Measurements from ENCODE around the gene HERC4.
"Not testable (repeated sequence)": the region's sequence is repeated elsewhere in the genome, so short reads cannot be mapped to it uniquely, and the experiment has no call there.

The HERC4 gene

GRCh38 chr10:68043030-68043429 is 32.1 kb downstream of the HERC4 start:
- no peak for DNase-seq

GRCh38 chr10:68032113-68032512 is 43.0 kb downstream of the HERC4 start:
- DNase-seq: no peak

- no peak for DNase-seq
These were observed 47.7 kb downstream of the HERC4 start for GRCh38 chr10:68027429-68027828.

GRCh38 chr10:68023292-68023691 is 51.8 kb downstream of the HERC4 start:
- DNase-seq: no peak

- not testable (repeated sequence) for DNase-seq
These were observed 52.8 kb downstream of the HERC4 start for GRCh38 chr10:68022324-68022723.

- not testable (repeated sequence) for DNase-seq
These were observed 58.6 kb downstream of the HERC4 start for GRCh38 chr10:68016519-68016918.

- DNase-seq: no peak
These were observed 64.6 kb downstream of the HERC4 start for GRCh38 chr10:68010426-68010940.

GRCh38 chr10:68007356-68007755 is 67.7 kb downstream of the HERC4 start:
- DNase-seq: no peak

- no peak for DNase-seq
These were observed 73.5 kb downstream of the HERC4 start for GRCh38 chr10:68001539-68001938.

GRCh38 chr10:68001000-68001399 is 74.1 kb downstream of the HERC4 start:
- no peak for DNase-seq

- no peak for DNase-seq
These were observed 85.0 kb downstream of the HERC4 start for GRCh38 chr10:67990093-67990492.

- DNase-seq: no peak
These were observed 86.5 kb downstream of the HERC4 start for GRCh38 chr10:67988606-67989005.

GRCh38 chr10:67982603-67983002 is 92.5 kb downstream of the HERC4 start:
- DNase-seq: not testable (repeated sequence)

GRCh38 chr10:67978749-67979148 is 96.3 kb downstream of the HERC4 start:
- no peak for DNase-seq

GRCh38 chr10:67977251-67977650 is 97.8 kb downstream of the HERC4 start:
- no peak for DNase-seq

- DNase-seq: no peak
These were observed 98.5 kb downstream of the HERC4 start for GRCh38 chr10:67976292-67977245.

GRCh38 chr10:67975871-67976270 is 99.2 kb downstream of the HERC4 start:
- DNase-seq: no peak

GRCh38 chr10:67971311-67971710 is 103.8 kb downstream of the HERC4 start:
- DNase-seq: no peak

- no peak for DNase-seq
These were observed 105.2 kb downstream of the HERC4 start for GRCh38 chr10:67969875-67970274.

GRCh38 chr10:67966035-67966434 is 109.0 kb downstream of the HERC4 start:
- not testable (repeated sequence) for DNase-seq

- DNase-seq: no peak
These were observed 109.6 kb downstream of the HERC4 start for GRCh38 chr10:67965456-67965855.

GRCh38 chr10:67959839-67960476 is 115.1 kb downstream of the HERC4 start:
- no peak for DNase-seq

- no peak for DNase-seq
These were observed 119.5 kb downstream of the HERC4 start for GRCh38 chr10:67955614-67956013.

- DNase-seq: no peak
These were observed 131.2 kb downstream of the HERC4 start for GRCh38 chr10:67943917-67944316.
